Psoas muscle (tissue), 8 donors: ENCODE data around the gene GPR161. TPM values are rescaled to one million over a fixed set of nuclear protein-coding genes. Genes with fewer than 3 reads are reported as not detected.

Source experiments
- ATAC-seq, 4 donors: fragments of 200-7000 bp; cut with Tn5 transposase; one replicate each; pipeline ENCODE4 v1.9.1; 2020; ENCODE audit warnings: moderate library complexity in 3 of 4, mild to moderate bottlenecking in 2 of 4
- DNase-seq, 2 donors: peaks; one replicate each; pipeline ENCODE4 v3.0.0-alpha.2; 2020
- H3K27ac ChIP-seq: fragments of 200-600 bp; one replicate; pipeline ENCODE4 v1.8.0; 2022
- H3K27me3 ChIP-seq, 3 donors: fragments of 200-600 bp in 1 of 3; one replicate each; pipeline versions ENCODE4 v1.6.1 to v1.8.0; 2013 to 2022; ENCODE audit warnings: low read length in 2 of 3, mild to moderate bottlenecking in 2 of 3, moderate library complexity in 1 of 3; ENCODE audit not compliant: insufficient read depth in 3 of 3
- H3K36me3 ChIP-seq, 2 donors: fragments of 200-600 bp in 1 of 2; one replicate each; pipeline versions ENCODE4 v1.6.1 to v1.8.0; 2013 to 2022; ENCODE audit warnings: low read depth in 1 of 2, mild to moderate bottlenecking in 1 of 2, moderate library complexity in 1 of 2; ENCODE audit not compliant: insufficient read depth in 1 of 2
- H3K4me1 ChIP-seq: fragments of 200-600 bp; one replicate; pipeline ENCODE4 v1.8.0; 2022
- H3K4me3 ChIP-seq: fragments of 200-600 bp; one replicate; pipeline ENCODE4 v1.8.0; 2022; ENCODE audit warnings: mild to moderate bottlenecking
- H3K9me3 ChIP-seq: fragments of 200-600 bp; one replicate; pipeline ENCODE4 v1.8.0; 2022
- WGBS, 3 donors: extraction: QIAGEN DNeasy Blood & Tissue Kit; methylation state at CpG; one replicate each; pipeline versions ENCODE4 v1.1.6 to v1.1.7; 2013; 5-methylcytosine and 5-hydroxymethylcytosine counted together
- intact Hi-C, 2 donors: fragments of 100-400 bp; cut with DNase I; formaldehyde crosslinking; loops; one replicate each; pipeline versions ENCODE4 v1.11.0 to v1.14.2; 2022
- polyA plus RNA-seq, 3 donors: library from polyadenylated mRNA; stranded (reverse); fragments of 200-250 nt; gene quantifications; one replicate each; pipeline ENCODE4 v1.2.3, GENCODE V29; 2013
- total RNA-seq, 4 donors: library from RNA; stranded (reverse); fragmentation: NEBNext Ultra II Directional in 2 of 4; extraction: Animal tissue kit (Norgen Biotek cat#: 25700) in 2 of 4; gene quantifications; one replicate each; pipeline versions ENCODE4 v1.2.1 to v1.2.4, GENCODE V29; 2021 to 2023
- TF ChIP-seq, protein P1 (sequence below): fragments of 200-600 bp; IDR thresholded peaks from one replicate; pipeline ENCODE4 v1.8.0; 2022; ENCODE audit warnings: antibody characterized with exemption
- donor health status: healthy with polysubstance abuse.
- donor health status: DM: no; HTN: no; CAD: no; lungs with moderate emphysema.
- donor health status: Bipolar disorder and iron deficiency.
- donor health status: healthy.
- donor health status: DM: yes; HTN: yes; CAD: no.
- donor health status: DM: no; HTN: no; CAD: no.
- donor health status: DM: no; HTN: no; CAD: no.
- donor health status: DM: yes; HTN: yes; CAD: no.

The GPR161 gene
- total and polyA plus RNA-seq, 7 donors, result 0.38 to 2.6 (median 0.67) TPM

DNA sequence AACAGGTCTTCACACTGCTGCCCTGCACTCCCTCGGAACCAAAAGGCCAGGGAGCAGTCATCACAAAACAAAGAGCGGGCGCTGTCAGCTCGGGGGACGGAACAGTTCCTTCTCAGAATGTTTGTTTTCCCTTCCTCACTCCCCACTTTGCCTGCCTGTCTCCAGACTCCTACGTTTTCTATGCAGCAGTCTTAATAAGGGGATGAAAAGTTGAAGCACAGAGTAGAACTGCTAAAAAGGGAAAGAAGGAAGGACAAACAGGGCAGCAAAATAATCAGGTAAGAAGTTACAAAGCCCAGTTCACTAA lies 738 bp upstream of the GPR161 start:
- no peak for DNase-seq
- H3K4me1 ChIP-seq, result peaks cover 9% of the 10 kb centered on the region
- TF ChIP-seq, protein P1, sequence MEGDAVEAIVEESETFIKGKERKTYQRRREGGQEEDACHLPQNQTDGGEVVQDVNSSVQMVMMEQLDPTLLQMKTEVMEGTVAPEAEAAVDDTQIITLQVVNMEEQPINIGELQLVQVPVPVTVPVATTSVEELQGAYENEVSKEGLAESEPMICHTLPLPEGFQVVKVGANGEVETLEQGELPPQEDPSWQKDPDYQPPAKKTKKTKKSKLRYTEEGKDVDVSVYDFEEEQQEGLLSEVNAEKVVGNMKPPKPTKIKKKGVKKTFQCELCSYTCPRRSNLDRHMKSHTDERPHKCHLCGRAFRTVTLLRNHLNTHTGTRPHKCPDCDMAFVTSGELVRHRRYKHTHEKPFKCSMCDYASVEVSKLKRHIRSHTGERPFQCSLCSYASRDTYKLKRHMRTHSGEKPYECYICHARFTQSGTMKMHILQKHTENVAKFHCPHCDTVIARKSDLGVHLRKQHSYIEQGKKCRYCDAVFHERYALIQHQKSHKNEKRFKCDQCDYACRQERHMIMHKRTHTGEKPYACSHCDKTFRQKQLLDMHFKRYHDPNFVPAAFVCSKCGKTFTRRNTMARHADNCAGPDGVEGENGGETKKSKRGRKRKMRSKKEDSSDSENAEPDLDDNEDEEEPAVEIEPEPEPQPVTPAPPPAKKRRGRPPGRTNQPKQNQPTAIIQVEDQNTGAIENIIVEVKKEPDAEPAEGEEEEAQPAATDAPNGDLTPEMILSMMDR, result no peak
- 15 to 34% (median 17%) methylated on average over 6 of the region's 6 CpGs for WGBS, 3 donors
- H3K27me3 ChIP-seq, result peaks cover 0 to 23% (median 0%) of the 10 kb centered on the region in 3 donors
- peak overlapping the region; percentile 89 for H3K4me3 ChIP-seq
- ATAC-seq, result peak in 1 of 4 donors; percentile 16
- no peaks in the 10 kb centered on the region for H3K9me3 ChIP-seq
- intact Hi-C loops, result no loop called here
- no peaks in the 10 kb centered on the region for H3K36me3 ChIP-seq
- peak overlapping the region; percentile 19 for H3K27ac ChIP-seq

DNA sequence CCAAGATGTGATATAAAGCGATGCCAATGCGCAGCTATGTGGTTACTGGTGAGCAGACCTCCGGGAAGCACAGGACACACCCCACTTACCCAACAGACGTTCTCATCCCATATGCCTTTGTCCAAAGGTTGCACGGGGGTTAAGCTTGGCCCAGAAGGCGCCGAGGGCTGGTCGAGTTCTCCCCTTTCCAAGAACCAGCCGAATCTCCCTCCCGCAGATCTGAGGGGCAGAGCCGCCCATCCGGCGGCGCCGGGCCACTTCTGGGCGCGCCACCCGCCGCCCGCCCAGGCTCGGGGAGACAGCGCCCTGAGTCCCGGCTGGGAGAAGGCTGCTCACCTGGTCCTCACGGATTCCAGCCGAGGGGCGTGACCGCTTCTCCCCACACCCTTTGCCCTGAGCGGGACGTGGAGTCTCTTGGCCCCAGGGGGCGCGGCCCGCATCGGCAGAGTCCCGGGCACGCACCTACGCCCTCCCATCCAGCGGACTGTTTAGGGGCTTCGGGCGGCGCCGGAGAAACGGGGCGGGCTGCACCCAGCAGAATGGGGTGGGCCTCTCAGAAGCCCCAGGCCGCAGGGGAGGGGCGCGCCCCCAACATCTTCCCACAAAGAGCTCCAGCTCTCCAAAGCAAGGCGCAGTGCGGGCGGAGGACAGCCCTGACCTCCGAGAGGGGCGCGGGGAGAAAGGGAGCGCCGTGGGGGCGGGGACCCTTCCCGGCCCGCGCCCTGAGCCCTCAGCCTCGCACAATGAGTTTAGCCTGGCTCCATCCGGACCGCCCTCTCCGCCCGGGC lies 615 bp downstream of the GPR161 start:
- WGBS, 3 donors, result 1% methylated on average over 48 to 63 of the region's 63 CpGs
- Histone ChIP-seq H3K4me3 (peak overlapping the region; percentile 89), H3K9me3 (no peaks in the 10 kb centered on the region), H3K27ac (no peak overlapping the region), H3K36me3 (no peaks in the 10 kb centered on the region), H3K4me1 (peaks cover 9% of the 10 kb centered on the region), H3K27me3 (peaks cover 0 to 27% (median 0%) of the 10 kb centered on the region in 3 donors)
- peak; percentile 20 to 60 for DNase-seq
- intact Hi-C loops, result no loop called here
- TF ChIP-seq, protein P1, result no peak
- ATAC-seq, result peak; percentile 36 to 62 (median 44)

DNA sequence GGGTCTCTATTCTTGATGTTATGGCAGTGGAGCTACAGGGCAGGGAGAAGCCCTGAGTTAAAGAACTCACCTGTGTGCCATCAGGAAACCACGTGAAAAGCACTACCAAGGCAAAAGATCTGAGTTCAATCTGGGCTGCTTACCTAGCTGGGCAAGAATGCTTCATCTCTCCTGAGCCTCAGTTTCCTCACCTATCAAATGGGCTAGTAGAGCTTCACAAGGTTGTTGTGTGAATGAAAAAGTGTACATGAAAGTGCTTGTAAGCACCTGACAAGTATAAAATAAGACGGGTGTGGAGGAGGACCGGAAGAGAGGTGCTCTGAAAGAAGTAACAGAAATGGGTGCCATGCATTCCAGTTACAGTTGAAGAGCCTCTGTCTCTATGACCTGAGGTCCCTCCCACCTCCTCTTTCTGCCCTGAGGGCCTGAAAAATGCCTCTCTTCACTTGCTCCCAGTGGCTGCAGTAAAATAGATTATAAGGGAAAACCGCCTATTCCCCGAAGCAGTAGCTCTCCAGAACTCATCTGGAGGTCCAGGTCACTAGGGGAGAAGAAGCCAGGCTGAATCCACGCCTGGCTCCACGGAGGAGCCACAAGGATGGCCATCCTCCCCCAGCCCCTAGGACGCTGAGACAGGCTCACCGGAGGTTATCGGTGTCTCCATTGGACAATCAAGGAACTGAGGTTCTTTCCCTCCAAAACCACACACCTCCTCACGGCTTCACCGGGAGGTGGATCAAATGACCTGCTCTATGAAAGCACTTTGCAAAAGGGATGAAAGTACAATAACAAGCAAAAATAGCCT lies 1.4 kb downstream of the GPR161 start:
- H3K4me1 ChIP-seq, result peaks cover 9% of the 10 kb centered on the region
- H3K36me3 ChIP-seq, result no peaks in the 10 kb centered on the region
- TF ChIP-seq, protein P1, result no peak
- ATAC-seq (peak in 1 of 4 donors; percentile 14), DNase-seq (no peak)
- WGBS, 3 donors, result 37 to 40% (median 37%) methylated on average over 12 of the region's 12 CpGs
- H3K4me3 ChIP-seq, result peak overlapping the region; percentile 89
- intact Hi-C loops, result no loop called here
- H3K27me3 ChIP-seq, result peaks cover 0 to 27% (median 0%) of the 10 kb centered on the region in 3 donors
- H3K27ac ChIP-seq, result no peak overlapping the region
- H3K9me3 ChIP-seq, result no peaks in the 10 kb centered on the region

DNA sequence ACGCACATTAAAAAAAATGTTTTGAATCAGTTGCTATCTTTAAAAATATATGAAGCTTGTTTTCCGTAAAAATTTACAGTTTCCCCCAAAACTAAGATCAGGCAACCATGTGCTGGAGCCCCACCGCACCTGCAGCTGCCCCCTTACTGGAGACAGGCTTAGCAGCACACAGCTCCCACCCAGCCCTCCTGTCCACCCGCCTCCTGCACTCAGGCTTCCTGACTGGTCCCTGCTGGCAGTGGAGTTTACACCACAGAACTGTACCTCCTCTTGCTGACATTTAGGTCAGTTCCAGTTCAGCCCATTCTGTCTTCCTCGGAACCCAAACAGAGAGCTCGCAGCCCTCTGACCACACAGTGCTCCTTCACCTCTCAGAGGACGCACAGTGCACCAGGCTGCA lies 2.1 kb downstream of the GPR161 start:
- H3K4me3 ChIP-seq, result no peak overlapping the region
- H3K9me3 ChIP-seq, result no peaks in the 10 kb centered on the region
- intact Hi-C loops, result no loop called here
- TF ChIP-seq, protein P1, result no peak
- H3K36me3 ChIP-seq, result no peaks in the 10 kb centered on the region
- peaks cover 0 to 27% (median 0%) of the 10 kb centered on the region in 3 donors for H3K27me3 ChIP-seq
- WGBS, 3 donors, result 81 to 83% (median 83%) methylated on average over 7 of the region's 7 CpGs
- peaks cover 9% of the 10 kb centered on the region for H3K4me1 ChIP-seq
- DNase-seq (no peak), ATAC-seq (no peak)
- no peak overlapping the region for H3K27ac ChIP-seq
